Measurements from ENCODE around the gene FAP.

Gene FAP

DNA sequence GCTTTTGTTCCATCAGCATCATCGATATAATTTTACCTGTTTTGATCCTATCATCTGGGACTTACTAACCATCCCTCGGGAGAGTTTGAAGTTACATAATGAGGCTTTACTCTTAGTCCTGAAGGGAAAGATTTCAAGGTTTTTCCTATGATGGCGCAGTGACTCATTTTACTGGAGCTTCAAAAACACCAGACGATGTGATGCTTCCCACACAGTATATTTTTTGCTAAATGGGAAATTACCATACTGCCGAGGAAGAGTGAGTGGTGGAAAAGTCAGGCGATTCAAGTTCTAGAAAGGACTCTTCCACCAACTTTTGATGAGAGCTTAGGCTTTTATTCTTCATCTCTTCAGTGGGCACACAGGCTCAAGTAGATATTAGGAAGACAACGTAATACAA lies 46.6 kb downstream of the FAP start:
- DNase-seq (ENCODE audit: extremely low read depth in 1 of 2, low read depth in 1 of 2), result no peak

DNA sequence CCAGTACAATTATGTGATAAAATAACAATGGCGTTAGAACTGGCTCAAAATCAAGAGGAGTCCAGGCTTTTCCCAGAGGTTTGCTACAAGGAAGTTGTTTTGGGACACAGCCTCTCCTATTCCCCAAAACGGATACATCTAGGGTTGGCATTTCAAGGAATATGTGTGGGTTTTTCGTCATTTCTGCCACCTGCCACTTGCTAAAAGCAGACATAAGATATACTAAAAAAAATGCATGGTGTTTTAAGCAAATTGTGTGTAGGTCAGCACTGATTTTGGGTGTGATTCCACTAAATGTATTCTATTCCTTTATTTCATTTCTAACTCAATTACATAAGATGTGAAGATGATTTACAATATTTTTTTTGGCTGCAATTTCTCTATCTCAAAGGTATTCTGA lies 54.8 kb downstream of the FAP start:
- DNase-seq (ENCODE audit: extremely low read depth in 1 of 2, low read depth in 1 of 2), result no peak

DNA sequence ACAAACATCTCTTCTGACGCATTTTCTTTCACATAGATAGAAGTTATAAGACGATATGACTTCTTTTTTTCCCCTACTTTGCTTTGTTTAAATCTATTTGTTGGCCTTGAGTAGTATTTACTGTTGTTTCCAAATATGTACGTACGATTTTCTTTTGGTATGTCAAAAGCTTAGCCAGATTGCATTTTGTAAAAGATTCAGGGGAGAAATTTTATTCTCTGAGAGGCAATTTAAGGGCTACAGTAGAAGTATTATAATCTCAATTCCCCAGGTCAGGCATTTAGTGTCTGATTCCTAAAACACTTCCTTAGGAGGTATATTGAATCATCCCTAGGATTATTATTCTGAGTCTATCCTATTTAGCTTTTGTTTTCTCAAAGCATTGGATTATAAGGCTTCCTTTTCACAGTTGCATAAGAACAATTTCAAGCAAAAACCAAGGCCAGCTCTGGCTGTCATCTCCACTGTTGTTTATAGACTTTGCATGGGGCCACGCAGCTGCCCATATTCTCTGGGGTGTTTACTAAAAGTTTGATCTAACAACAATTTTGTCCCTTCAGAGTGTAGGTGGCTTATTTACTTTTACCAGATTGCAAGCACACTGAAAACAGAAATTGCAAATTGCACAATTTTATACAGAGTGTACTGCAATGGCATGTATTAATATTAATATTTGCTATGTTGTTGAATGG lies 57.6 kb downstream of the FAP start:
- no peak for DNase-seq (ENCODE audit: extremely low read depth in 1 of 2, low read depth in 1 of 2)

DNA sequence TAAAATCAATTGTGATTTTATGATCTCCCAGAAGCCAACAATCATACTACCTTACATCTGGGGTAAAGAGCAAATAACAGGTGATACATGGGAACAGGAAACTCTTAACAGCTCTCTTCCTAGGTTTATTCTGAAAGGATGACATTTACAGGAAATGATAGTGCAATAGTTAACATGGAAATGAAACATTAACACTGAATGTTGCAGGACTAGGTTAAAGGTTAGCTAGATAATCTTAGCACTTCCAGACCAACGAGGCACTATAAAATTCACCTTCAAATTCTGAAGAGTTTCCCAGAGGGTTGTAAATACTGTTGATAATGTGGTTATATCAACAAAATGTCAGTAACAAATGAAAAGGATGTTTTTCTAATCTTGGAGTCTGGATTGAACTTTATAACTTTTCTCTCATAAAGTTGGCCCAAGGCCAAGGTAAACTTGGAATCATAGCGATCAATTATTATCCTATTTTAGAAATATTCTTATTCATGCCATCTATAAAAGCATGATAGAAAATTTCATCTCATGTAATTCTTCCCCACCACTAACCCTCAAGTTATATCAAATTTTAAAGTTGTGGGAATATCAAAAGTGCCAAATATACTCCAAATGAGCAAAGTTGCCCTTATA lies 58.3 kb downstream of the FAP start:
- DNase-seq (ENCODE audit: extremely low read depth in 1 of 2, low read depth in 1 of 2), result no peak

DNA sequence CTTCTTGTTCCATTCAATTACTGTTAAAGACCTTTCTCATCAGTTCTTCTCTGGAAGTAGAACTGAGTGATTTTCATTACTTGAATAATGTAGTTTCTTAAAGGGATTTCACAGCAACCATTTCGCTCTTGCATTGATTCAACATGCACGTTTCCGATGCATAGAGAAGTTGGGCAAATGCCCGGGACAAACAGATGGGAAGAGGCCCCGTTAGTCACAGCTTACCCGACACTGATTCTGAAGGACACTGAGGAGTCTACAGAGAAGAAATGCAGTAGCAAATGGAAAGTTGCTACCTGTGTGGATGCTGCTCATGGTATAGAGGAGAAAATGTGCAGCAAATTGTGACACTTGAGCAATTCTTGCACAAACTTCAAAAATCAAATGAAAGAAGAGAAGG lies 58.9 kb downstream of the FAP start:
- no peak for DNase-seq (ENCODE audit: extremely low read depth in 1 of 2, low read depth in 1 of 2)

DNA sequence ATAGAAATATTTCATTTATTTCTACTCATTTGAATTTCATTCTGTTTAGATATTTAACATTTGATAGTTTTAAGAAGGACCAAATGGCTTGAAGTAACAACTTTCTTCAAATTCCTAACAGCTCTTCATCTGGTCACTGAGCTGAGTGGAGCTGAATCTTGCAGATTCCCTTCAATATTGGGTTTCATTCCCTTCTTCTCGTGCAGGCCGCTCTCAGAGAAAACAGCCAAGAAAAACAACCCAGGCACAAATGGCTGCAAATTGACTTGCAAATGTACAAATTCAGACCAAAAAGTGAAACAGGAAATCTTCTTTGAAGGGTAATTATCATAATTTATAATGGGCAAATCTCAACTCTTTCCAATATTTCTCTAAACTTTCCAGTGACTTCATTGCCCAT lies 60.9 kb downstream of the FAP start:
- DNase-seq (ENCODE audit: extremely low read depth in 1 of 2, low read depth in 1 of 2), result no peak

DNA sequence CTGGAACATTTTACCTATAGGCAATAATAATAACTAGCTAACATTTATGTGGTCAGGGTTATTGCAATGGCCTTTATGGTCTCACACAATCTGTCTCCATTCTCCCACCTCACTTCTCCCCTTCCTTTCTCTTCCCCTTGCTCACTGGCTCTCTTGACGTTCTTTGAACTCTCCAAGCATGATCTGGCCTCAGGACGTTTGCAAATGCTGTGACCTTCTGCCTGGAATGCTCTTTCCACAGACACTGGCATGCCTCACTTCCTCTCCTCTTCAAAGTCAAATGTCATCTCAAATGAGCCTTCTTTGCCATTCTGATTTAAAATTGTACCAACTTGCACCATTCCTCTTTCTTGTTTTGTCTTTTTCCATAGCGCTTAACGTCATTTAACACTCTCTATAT lies 65.9 kb downstream of the FAP start:
- no peak for DNase-seq (ENCODE audit: extremely low read depth in 1 of 2, low read depth in 1 of 2)

DNA sequence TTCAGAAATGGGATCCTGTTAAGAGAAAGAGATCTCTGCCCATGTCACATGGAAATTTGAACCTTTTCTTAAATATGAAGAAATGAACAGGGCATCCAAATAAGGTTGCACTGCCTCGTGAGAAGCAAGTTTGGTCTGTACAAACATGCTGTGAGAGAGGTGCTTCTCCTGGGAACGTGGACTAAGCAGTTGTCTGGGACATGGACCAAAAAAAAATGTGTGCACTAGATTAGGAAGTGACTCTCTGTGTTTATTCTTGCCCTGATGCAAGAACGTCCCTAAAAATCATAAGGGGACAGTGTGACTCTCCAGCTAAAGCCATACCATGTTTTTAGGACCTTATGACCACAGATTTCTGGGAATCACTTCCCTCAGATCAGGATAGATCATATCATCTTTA lies 67.5 kb downstream of the FAP start:
- no peak for DNase-seq (ENCODE audit: extremely low read depth in 1 of 2, low read depth in 1 of 2)

DNA sequence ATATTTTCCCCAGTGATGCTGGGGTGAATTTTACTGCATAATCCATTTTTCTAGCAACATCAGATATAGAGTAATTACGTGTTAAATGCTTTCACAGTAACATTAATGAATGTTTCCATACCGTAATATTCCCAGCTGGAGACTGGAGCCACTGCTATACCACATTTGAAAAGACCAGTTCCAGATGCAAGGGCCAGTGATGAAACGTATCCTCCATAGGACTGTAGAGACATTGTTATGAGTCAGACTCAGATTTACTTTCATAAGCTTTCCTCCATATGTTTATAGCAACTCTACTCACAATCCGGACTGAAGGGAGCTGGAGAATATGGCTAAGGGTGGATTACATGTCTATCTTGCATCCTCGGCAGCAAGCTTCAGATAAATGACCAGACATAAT lies 68.5 kb downstream of the FAP start:
- DNase-seq (ENCODE audit: extremely low read depth in 1 of 2, low read depth in 1 of 2), result no peak

DNA sequence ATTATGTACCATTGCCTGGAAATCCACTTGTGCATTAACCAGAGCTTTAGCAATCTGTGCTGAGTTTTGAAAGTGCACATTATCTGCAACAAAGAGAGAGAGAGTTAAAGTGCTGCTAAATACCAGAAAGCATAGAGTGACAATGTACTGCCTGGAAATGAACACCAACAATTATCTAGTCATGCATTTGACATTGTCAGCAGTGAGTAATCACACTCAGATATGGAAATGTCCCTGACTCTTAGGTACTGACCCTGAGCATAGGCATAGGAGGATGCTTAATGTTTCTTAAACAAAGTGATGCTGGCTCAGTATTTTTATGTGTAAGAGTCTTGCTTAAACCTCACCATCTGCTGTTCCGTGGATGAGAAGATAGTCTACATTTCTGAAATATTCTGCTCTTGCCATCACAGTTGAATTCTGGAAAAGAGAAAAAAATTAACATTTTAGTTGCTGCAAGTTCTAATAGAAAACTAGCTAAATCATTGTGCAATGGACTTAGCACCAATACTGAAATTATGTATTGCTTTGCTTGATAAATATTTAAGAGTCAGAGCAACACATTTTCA lies 70.4 kb downstream of the FAP start:
- no peak for DNase-seq (ENCODE audit: extremely low read depth in 1 of 2, low read depth in 1 of 2)

DNA sequence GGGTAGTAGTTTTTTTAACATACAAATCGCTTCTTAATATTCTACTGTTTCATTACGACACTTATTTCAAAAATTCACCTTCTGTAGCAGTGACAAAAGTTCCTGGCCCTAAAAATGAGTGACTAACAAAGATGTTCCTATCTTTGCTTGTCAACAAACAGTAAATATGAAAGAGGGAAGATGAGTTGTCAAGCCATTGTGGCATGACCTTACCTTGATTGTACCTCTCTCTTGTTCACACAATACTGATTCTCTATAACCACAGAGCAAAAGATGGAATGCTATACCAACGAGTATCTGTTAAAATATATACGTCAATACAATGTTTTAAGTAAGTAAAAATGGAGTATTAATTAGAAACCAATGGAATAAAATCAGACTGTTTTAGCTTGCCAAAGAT lies 76.5 kb downstream of the FAP start:
- DNase-seq (ENCODE audit: extremely low read depth in 1 of 2, low read depth in 1 of 2), result no peak

DNA sequence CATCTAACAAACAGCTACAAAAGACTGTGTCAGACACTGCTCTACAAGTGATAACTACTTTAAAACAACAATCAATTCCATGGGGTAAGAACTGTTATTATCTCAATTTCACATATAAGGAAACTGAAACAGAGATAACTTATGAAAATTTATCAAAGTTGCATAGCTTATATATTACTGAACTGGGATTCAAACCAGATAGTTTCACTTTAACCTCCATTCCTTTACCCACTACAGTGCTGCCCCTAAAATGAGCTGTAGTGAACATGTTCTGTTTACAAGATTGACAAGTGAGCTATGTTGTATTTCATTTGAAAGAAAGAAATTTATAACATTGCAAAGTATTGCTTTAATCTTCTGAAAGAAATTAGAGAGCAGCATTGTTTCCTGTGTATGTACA lies 77.1 kb downstream of the FAP start:
- DNase-seq (ENCODE audit: extremely low read depth in 1 of 2, low read depth in 1 of 2), result no peak

DNA sequence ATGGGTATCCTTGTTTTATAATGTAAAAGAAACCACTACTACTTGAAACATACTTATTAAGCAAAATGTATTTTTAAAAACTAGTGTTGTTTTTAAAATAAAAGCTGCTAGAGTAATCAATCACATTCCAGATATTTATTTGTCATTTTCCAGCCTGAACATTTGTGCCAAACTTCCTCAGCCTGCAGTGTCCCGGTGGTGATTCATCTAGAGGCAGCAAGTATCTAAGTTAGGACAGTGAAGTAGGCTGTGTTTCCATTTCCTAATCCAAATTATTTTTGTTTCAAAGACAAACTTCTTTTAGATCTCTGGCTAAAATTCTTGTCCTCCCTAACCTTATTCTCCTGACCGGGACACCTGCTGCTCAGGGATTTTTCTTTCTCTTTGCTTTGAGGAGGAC lies 78.4 kb downstream of the FAP start:
- DNase-seq (ENCODE audit: extremely low read depth in 1 of 2, low read depth in 1 of 2), result no peak

DNA sequence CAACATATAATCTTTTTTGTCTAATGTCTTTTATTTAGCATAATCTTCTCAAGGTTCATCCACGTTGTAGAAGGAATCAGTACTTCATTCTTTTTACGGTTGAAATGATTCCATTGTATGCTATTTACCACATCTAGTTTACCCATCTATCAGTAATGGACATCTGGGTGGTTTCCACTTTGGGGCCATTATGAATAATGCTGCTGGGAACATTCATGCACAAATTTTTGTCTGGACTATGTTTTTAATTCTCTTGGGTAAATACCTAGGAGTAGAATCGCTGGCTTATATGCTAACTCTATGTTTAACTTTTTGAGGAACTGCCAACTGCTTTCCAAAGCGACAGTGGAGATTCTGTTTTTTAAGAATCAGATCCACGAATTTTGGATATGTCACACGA lies 83.8 kb downstream of the FAP start:
- DNase-seq (ENCODE audit: extremely low read depth in 1 of 2, low read depth in 1 of 2), result no peak

DNA sequence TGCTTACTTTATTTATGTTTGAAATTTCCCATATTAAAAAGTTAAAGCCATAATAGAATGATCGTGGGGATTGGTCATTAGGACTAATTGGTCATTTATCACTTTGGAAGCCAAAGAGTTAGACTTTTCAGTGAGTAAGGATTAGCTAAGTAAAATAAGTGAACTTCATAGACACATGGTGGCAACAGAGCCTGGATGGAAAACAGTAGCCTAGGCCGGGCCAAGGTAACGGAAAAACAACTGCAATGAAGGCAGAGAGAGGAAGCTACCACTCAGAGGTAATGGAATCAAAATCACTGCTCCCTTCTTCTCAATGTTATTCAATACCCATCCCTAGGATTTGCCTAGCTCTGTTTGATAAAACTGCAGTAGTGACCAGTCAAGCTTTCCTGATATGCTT lies 87.1 kb downstream of the FAP start:
- DNase-seq (ENCODE audit: extremely low read depth in 1 of 2, low read depth in 1 of 2), result no peak

DNA sequence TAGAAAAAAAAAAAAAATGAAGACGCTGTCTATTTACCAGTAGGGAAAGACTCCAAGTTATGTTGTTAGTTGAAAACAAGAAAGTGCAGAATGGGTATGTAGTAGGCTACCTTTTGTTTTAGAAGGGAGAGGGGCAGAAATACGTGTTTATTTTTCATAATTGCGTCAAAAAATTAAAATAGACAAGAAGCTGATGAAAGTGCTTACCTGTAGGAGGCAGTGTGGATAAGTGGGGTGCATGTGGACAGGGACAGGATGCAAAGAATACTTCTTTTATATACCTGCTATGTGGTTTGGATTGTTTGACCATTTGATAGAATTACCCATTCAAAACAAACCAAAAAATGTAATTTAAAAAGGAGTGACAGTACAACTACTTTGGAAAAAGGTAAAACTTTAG lies 88.2 kb downstream of the FAP start:
- DNase-seq (ENCODE audit: extremely low read depth in 1 of 2, low read depth in 1 of 2), result no peak

DNA sequence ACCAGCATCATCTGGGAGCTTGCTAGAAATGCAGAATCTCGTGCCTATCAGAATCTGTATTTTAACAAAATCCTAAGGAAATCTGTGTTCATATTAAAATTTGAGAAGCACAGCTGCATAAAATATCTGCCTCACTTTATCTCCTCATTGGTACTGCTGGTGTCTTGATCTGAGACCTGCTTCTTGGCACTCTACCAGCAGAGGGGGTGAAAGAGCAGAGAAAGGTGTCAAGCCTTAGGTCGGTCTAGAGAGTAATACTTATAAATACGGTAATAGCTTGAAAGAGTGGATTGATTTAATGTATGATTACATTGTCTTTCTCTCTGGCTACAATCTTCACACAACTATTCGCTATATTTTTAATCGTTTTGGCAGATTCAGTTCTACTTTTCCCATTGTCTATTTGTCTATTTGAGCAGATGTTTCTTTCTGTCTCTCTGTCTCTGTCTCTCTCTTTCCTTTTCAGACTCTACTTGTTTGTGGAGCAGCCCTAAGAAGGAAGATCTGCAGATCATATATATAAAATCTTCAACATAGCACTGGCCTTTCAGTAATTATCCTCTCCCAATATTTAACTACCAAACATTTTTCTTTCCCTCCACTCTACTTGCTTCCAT lies 89.5 kb downstream of the FAP start:
- DNase-seq (ENCODE audit: extremely low read depth in 1 of 2, low read depth in 1 of 2), result peak in 1 of 2 donors; percentile 25

DNA sequence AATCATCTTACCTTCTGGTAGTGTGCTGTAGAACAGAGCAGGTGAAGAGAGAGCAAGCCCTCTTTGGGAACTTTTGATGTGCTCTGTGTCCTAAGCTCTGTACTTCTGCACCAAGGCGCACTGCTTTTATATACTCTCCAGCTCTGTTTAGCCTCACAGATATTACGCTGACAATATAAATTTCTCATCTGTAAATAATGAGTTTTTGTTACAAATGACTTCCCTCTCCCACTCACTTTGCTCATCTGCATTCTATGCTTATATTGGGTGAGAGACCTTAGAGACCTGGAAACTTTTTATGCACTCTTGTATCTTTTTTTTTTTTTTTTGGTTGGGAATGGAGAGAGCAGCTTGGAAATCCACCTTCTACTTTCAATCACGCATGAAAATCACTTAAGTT lies 91.1 kb downstream of the FAP start, which contains the start of gene GCG:
Gene GCG, minus strand, starts transcription at position 101 of the 400 bp plus-strand sequence. CDS start 3,069 bp downstream, outside the sequence.
- no peak for DNase-seq (ENCODE audit: extremely low read depth in 1 of 2, low read depth in 1 of 2)

DNA sequence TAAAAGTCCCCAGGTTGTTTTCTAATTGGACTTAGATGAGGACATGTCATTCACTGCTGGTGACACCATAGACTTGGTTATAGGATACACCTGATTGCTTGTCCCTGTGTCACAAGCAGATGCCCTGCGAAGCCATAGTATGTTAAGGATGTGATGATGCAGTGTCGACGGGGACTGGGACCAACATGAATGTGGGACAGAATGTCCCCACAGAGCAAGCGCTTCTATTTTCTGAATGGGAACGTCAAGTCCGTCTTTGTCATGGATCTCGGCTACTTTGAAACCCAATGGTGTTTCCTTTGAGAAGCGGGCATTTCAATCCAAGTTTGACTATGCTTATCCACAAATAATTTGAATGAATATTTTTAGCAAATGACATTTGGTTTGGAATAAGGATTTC lies 93.3 kb downstream of the FAP start:
- no peak for DNase-seq (ENCODE audit: extremely low read depth in 1 of 2, low read depth in 1 of 2)

DNA sequence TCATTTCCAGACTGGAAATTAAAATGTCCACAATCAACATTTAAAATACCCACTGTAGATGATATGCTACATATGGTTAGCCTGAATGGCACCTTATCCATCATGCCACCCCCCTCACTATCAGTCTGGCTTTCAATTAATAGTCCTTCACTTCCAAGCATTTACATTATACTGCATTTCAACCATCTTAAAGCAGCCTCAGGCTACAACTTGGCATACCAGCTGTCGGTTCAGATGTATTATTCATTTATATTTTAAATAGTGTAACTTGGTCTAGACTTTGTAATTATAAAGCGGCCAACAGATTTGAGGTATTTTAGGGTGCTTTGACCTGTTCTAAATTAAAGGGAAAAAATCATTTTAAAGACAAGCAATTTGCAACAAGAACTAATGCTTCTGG lies 93.8 kb downstream of the FAP start:
- DNase-seq (ENCODE audit: extremely low read depth in 1 of 2, low read depth in 1 of 2), result no peak

DNA sequence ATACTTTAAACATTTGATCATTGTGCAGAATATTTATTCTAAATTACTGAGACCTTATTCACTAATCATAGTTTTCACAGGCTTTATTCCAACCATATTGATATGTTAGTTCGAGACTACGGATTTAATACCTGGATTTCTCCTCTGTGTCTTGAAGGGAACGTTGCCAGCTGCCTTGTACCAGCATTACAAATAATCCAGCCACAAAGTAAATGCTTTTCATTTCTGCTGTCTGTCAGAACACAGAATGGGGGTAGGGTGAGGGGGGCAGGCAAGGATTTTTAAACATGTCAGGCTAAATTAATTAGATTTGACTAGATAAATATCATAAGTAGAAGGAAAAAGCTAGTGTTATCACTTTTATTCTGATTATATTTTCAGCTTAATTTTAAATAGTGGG lies 94.3 kb downstream of the FAP start:
- DNase-seq (ENCODE audit: extremely low read depth in 1 of 2, low read depth in 1 of 2), result no peak

DNA sequence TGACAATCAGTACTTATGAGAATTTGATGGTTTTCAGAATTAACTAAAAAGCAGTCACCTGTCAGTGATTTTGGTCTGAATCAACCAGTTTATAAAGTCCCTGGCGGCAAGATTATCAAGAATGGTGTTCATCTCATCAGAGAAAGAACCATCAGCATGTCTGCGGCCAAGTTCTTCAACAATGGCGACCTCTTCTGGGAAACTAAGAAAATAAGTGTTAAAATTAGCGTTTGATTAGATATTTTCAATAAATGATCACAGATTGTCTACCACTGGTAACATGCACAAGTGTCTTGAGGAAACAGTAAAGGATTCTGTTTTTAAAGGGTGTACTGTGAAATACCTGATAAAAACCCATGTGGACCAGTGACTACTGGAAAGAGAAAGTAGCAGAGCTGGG lies 99.3 kb downstream of the FAP start:
- DNase-seq (ENCODE audit: extremely low read depth in 1 of 2, low read depth in 1 of 2), result no peak

Measured in stimulated activated CD8-positive, alpha-beta memory T cell treated with anti-CD3 and anti-CD28 coated beads, Interleukin-7, amount 100 ng/mL, for 48 hours (primary cell).